ENCODE measurements around the gene APOL4. TPM values are rescaled to one million over a fixed set of nuclear protein-coding genes. Genes with fewer than 3 reads are reported as not detected.
A peak's percentile ranks its signal among the peaks of the same experiment; 100 is the strongest.

Gene APOL4
- total and polyA plus RNA-seq, 12 donors: 1.6 to 22.6 (median 4.2) TPM; not detected in 1

GRCh38 chr22:36225333-36225922, 23.8 kb upstream of the APOL4 start:
- TF ChIP-seq, protein P1, sequence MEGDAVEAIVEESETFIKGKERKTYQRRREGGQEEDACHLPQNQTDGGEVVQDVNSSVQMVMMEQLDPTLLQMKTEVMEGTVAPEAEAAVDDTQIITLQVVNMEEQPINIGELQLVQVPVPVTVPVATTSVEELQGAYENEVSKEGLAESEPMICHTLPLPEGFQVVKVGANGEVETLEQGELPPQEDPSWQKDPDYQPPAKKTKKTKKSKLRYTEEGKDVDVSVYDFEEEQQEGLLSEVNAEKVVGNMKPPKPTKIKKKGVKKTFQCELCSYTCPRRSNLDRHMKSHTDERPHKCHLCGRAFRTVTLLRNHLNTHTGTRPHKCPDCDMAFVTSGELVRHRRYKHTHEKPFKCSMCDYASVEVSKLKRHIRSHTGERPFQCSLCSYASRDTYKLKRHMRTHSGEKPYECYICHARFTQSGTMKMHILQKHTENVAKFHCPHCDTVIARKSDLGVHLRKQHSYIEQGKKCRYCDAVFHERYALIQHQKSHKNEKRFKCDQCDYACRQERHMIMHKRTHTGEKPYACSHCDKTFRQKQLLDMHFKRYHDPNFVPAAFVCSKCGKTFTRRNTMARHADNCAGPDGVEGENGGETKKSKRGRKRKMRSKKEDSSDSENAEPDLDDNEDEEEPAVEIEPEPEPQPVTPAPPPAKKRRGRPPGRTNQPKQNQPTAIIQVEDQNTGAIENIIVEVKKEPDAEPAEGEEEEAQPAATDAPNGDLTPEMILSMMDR (IDR thresholded peaks at IDR 0.05): no peak
- intact Hi-C loops (cut with DNase I): loop anchor here in 1 of 10 donors (10.0 kb wide), 1 partner anchor 81 kb away; no protein-coding TSS in a partner anchor
- Histone ChIP-seq H3K4me3 (no peak overlapping the region), H3K4me1 (peaks cover 0 to 23% (median 15%) of the 10 kb centered on the region in 9 donors), H3K27me3 (no peaks in the 10 kb centered on the region), H3K9me3 (no peaks in the 10 kb centered on the region), H3K36me3 (peaks cover 0 to 52% (median 22%) of the 10 kb centered on the region in 9 donors), H3K27ac (no peak overlapping the region)
- DNase-seq (no peak), ATAC-seq (no peak)
- 88 to 89% methylated on average over 9 of the region's 9 CpGs for WGBS, 2 donors

DNA sequence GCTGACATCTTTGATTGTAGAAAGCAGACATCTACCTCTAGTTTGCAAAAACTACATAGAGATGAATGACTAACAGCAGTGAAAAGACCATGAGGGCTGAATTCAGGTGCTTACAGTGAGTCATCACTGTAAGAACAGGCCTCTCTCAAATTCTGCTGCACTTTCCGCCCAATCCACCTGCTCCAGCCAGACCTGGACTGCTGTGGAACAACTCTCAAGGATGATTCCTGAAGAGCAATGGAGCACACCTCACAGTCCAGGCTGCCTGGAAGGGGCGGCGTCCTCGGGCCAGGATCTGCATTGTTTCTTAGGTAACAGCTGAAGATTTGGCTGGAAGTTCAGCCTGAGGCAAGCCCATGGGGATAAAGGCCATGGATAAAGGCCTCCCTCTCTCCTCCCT, 22.6 kb upstream of the APOL4 start:
- intact Hi-C loops (cut with DNase I): loop anchor here in 1 of 10 donors (10.0 kb wide), 1 partner anchor 79 kb away; no protein-coding TSS in a partner anchor

GRCh38 chr22:36223504-36223903, 21.9 kb upstream of the APOL4 start:
- Histone ChIP-seq H3K4me1 (peaks cover 0 to 27% (median 20%) of the 10 kb centered on the region in 9 donors), H3K36me3 (peaks cover 0 to 32% (median 11%) of the 10 kb centered on the region in 9 donors), H3K9me3 (no peaks in the 10 kb centered on the region), H3K27me3 (no peaks in the 10 kb centered on the region), H3K4me3 (no peak overlapping the region), H3K27ac (peak overlapping the region in 1 of 10 donors; percentile 3)
- peak in 5 of 8 donors; percentile 23 to 40 (median 30) for ATAC-seq
- WGBS, 2 donors: 63 to 64% methylated on average over 8 of the region's 8 CpGs
- intact Hi-C loops (cut with DNase I): loop anchor here in 1 of 10 donors (10.0 kb wide), 1 partner anchor 79 kb away; no protein-coding TSS in a partner anchor
- TF ChIP-seq, protein P1 (IDR thresholded peaks at IDR 0.05): no peak
- DNase-seq: no peak

More for the DNA sequence above, 22.6 kb upstream of the APOL4 start:
- Histone ChIP-seq H3K4me1 (peaks cover 0 to 27% (median 20%) of the 10 kb centered on the region in 9 donors), H3K36me3 (peaks cover 0 to 40% (median 13%) of the 10 kb centered on the region in 9 donors), H3K27me3 (no peaks in the 10 kb centered on the region), H3K4me3 (no peak overlapping the region), H3K9me3 (no peaks in the 10 kb centered on the region), H3K27ac (no peak overlapping the region)
- TF ChIP-seq, protein P1 (IDR thresholded peaks at IDR 0.05): no peak
- DNase-seq (no peak), ATAC-seq (no peak)
- WGBS, 2 donors: 79 to 93% methylated on average over 4 of the region's 4 CpGs

- ATAC-seq (no peak), DNase-seq (no peak)
- H3K4me1 ChIP-seq: peaks cover 0 to 27% (median 20%) of the 10 kb centered on the region in 9 donors
- no peak overlapping the region for H3K4me3 ChIP-seq
- H3K36me3 ChIP-seq: peaks cover 0 to 27% (median 9%) of the 10 kb centered on the region in 9 donors
- intact Hi-C loops (cut with DNase I): loop anchor here in 1 of 10 donors (10.0 kb wide), 1 partner anchor 78 kb away; no protein-coding TSS in a partner anchor
- H3K9me3 ChIP-seq: no peaks in the 10 kb centered on the region
- H3K27me3 ChIP-seq: no peaks in the 10 kb centered on the region
- TF ChIP-seq, protein P1 (IDR thresholded peaks at IDR 0.05): no peak
- 78 to 79% methylated on average over 9 of the region's 9 CpGs for WGBS, 2 donors
- peak overlapping the region in 1 of 10 donors; percentile 3 for H3K27ac ChIP-seq
Observed at GRCh38 chr22:36222887-36223450, 21.4 kb upstream of the APOL4 start.
